GM10248 (cell line): ENCODE measurements around the gene ADAMTS12.

Experiments
- CTCF ChIA-PET: fragments of 300-600 bp; sonication (Branson Sonifier 250); formaldehyde crosslinking; extraction: SDS; loops from one replicate; lab custom pipeline; 2021; ENCODE audit warnings: antibody characterized with exemption; lab: Yijun Ruan, JAX
- POLR2A ChIA-PET: fragments of 350-650 bp; sonication (Branson Sonifier 250); formaldehyde crosslinking; extraction: SDS; loops from one replicate; lab custom pipeline; 2020; ENCODE audit warnings: antibody characterized with exemption; lab: Yijun Ruan, JAX
- DNase-seq: peaks from one replicate; pipeline ENCODE4 v3.0.0; 2012; ENCODE audit errors: extremely low spot score
- CTCF ChIP-seq: IDR thresholded peaks from 2 replicates; pipeline ENCODE4 v1.5.1; 2012; ENCODE audit warnings: mild to moderate bottlenecking, low read depth; ENCODE audit errors: extremely low read depth, missing control alignments, control extremely low read depth

The ADAMTS12 gene

GRCh38 chr5:33720176-33720575, 171.6 kb downstream of the ADAMTS12 start:
- ChIA-PET POLR2A (no interaction called here), CTCF (interaction anchor here (1.6 kb wide), 1 partner anchor 9 kb away, joined by 4 read pairs; no protein-coding TSS in a partner anchor)
- no peak for TF ChIP-seq CTCF
- no peak for DNase-seq

GRCh38 chr5:33719769-33720168, 172.0 kb downstream of the ADAMTS12 start:
- no peak for DNase-seq
- TF ChIP-seq CTCF: no peak
- CTCF ChIA-PET: interaction anchor here (1.6 kb wide), 1 partner anchor 9 kb away, joined by 4 read pairs; no protein-coding TSS in a partner anchor
- POLR2A ChIA-PET: no interaction called here

GRCh38 chr5:33715661-33716060, 176.1 kb downstream of the ADAMTS12 start:
- TF ChIP-seq CTCF: no peak
- DNase-seq: no peak
- POLR2A ChIA-PET: no interaction called here
- CTCF ChIA-PET: interaction anchor here (1.4 to 2.8 kb wide), 4 partner anchors 9 to 19 kb away, joined by 3 to 7 read pairs (median 4); no protein-coding TSS in a partner anchor

- no peak for DNase-seq
- no peak for TF ChIP-seq CTCF
- POLR2A ChIA-PET: no interaction called here
- CTCF ChIA-PET: interaction anchor here (0.9 to 1.2 kb wide), 4 partner anchors 11 to 222 kb away, joined by 3 to 5 read pairs (median 4); no protein-coding TSS in a partner anchor
These were observed 178.5 kb downstream of the ADAMTS12 start for GRCh38 chr5:33713136-33713765.

- CTCF ChIA-PET: interaction anchor here (0.9 to 1.2 kb wide), 3 partner anchors 10 to 24 kb away, joined by 4 to 5 read pairs (median 4); no protein-coding TSS in a partner anchor
These were observed 179.1 kb downstream of the ADAMTS12 start for GRCh38 chr5:33712664-33713063.

GRCh38 chr5:33711094-33711679, 180.6 kb downstream of the ADAMTS12 start:
- no peak for TF ChIP-seq CTCF
- DNase-seq: no peak
- POLR2A ChIA-PET: no interaction called here
- CTCF ChIA-PET: no interaction called here

More at GRCh38 chr5:33712664-33713063, 179.1 kb downstream of the ADAMTS12 start:
- TF ChIP-seq CTCF: no peak
- POLR2A ChIA-PET: no interaction called here
- DNase-seq: no peak
